Stimulated activated CD4-positive, alpha-beta T cell treated with anti-CD3 and anti-CD28 coated beads, Interleukin-15, amount 100 ng/mL, for 1 hour (primary cell): ENCODE results near the gene NELFA.

Experiments used
- DNase-seq, 2 donors: peaks; one replicate each; pipeline ENCODE4 v3.0.0-alpha.2; 2020; ENCODE audit warnings: low read depth in 1 of 2, low spot score in 1 of 2

NELFA gene

GRCh38 chr4:1967512-1968149 is 41.1 kb downstream of the NELFA start:
- no peak for DNase-seq

DNA sequence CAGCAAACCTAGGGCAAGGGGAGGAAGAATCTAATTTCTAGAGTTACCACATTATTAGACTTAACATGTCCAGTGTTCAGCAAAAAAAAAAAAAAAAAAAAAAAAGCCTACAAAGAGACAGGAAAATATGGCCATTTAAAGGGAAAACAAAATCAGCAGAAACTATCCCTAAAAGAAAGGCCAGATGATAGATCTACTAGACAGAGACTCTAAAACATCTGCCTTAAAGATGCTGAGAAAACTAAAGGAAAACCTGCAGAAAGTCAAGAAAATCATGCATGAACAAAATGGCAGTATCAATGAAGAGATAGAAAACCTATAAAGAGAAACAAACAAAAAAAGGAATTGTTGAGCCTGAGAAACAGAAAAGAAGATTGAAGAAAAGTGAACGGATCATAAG is 43.8 kb downstream of the NELFA start:
- DNase-seq = no peak

DNA sequence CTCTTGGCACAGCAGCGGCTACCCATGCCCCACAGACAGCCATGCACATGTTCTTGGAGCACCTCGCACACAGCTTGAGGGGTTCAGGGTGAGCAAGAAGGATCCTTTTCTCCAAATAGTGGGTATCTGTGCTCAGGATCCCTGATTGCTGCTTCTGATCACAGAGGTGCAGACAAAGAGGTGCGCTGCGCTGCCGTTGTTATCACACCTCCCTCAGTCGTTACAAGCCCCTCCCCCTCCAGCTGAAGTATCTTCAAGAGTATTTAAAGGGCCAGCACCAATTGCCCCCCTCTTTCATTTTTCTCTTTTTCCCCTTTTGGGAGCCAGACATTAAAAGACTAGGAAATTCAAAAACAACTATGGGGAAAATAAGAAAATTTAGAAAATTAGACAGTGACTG is 44.3 kb downstream of the NELFA start:
- DNase-seq = no peak

- DNase-seq = no peak
These were observed 45.8 kb downstream of the NELFA start for GRCh38 chr4:1962980-1963379.

GRCh38 chr4:1961563-1961962 is 47.2 kb downstream of the NELFA start:
- DNase-seq = no peak

DNA sequence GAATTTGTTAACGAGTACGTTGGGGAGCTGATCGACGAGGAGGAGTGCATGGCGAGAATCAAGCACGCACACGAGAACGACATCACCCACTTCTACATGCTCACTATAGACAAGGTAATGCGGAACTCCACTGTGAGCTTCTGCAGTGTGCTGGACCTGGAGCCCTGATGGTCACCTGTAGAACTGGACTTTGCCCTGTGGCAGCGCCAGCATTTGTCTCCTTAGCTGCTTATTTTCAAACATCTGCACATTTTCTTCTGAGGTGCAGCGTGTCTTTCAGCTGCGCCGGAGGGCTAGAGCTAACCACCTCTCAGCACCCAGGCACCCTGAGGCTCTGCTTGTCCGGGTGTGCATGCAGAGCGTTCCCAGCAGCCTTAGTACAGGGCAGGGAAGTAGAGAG is 47.7 kb downstream of the NELFA start:
- no peak for DNase-seq

GRCh38 chr4:1960170-1960825 is 48.5 kb downstream of the NELFA start:
- no peak for DNase-seq

DNA sequence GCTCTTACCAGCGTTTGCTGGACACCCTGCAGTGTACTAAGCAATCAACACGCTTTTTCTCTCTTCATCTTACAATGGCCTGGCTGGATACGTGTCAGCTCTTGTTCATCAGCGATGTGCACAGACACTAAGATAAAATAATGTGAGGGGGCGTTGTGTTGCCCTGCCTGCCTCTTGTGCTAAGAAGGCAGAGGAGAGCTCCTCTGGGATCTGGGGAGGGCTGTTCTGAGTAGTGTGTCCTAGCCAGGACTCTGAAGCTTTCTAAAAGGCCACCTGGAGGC is 49.7 kb downstream of the NELFA start:
- no peak for DNase-seq

- DNase-seq = no peak
These were observed 50.3 kb downstream of the NELFA start for GRCh38 chr4:1958276-1959103.

DNA sequence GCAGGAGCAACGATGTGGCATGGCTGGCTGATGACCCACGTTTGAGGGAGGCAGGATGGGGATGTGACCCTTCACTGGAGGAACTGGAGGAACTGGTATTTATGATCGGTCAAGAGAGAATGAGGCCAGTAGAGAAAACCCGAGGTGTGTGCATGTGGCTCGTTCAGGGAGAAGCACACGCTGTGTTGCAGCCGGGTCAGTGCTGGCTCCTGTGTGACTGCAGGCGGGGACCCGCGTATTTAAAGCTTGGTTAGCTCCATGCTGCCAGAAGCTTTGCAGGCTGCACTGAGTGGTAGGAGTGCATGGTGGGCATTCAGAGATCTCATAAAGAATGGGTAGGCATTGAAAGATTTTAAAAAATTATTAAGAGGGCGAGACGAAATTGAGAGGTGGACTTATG is 52.1 kb downstream of the NELFA start:
- DNase-seq = no peak

- no peak for DNase-seq
These were observed 55.4 kb downstream of the NELFA start for GRCh38 chr4:1953335-1953734.

- no peak for DNase-seq
These were observed 56.1 kb downstream of the NELFA start for GRCh38 chr4:1952719-1953118.

GRCh38 chr4:1952058-1952700 is 56.6 kb downstream of the NELFA start:
- no peak for DNase-seq

DNA sequence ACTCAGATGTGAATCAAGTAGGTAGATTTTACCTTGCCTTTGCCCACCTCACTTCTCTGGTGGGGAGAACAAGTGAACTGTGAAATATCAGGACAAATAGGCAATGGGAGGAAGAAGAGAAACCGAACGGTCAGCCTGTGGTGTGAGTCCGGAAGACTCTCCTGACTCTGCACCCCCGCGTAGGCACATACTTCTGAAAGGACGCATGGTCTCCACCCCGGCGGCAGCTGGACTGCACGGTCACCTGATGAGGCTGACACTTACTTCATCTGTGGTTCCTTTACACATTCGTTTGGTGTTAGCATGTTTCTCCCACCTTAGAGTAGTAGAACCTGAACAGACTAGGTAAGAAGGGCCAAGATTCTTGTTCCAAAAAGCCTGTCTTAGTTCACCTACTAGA is 58.4 kb downstream of the NELFA start:
- DNase-seq = no peak

DNA sequence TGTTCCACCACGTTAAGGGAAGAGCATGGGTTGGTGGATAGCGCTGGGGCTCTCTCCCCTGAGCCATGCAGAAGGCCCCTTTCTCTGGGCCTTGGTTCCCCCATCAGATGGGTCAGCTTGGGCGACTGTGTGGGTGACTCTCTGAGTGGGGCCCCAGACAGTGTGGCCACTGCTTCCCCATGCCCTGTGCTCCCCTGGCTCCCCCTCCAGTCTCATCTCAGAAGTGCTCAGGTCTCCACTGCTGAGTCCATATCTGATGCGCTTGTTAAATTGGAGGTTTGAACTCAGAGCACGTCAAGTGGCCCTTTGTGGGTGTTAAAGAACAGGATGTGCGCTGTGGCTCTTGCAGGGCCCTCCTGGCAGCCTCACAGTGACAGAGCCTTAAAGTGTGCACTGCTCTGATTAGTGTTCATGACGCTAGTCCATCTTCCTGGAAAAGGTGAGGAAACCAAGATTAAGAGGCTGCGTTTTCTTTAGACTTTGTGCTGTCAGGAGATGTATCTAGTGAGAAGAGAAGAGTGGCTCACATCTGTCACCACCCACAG is 59.8 kb downstream of the NELFA start:
- no peak for DNase-seq

GRCh38 chr4:1948232-1948631 is 60.5 kb downstream of the NELFA start:
- no peak for DNase-seq

DNA sequence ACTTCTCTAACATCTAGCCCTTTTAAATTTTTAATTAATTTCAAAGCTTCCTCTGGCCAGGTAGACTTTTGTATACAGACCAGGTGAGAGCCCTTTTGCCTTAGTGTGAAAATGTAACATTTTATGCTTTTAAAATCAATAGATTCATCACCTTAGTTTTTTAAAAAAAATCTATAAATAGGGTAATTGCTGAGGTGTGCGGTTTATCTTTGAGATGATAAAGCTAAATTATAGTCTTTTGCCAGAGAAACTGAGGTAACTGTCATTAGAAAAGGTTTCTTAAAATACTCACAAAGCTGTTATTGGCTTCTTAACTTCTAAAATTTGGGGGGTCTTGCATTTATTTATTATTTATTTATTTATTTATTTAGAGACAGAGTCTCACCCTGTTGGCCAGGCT is 62.9 kb downstream of the NELFA start:
- no peak for DNase-seq

DNA sequence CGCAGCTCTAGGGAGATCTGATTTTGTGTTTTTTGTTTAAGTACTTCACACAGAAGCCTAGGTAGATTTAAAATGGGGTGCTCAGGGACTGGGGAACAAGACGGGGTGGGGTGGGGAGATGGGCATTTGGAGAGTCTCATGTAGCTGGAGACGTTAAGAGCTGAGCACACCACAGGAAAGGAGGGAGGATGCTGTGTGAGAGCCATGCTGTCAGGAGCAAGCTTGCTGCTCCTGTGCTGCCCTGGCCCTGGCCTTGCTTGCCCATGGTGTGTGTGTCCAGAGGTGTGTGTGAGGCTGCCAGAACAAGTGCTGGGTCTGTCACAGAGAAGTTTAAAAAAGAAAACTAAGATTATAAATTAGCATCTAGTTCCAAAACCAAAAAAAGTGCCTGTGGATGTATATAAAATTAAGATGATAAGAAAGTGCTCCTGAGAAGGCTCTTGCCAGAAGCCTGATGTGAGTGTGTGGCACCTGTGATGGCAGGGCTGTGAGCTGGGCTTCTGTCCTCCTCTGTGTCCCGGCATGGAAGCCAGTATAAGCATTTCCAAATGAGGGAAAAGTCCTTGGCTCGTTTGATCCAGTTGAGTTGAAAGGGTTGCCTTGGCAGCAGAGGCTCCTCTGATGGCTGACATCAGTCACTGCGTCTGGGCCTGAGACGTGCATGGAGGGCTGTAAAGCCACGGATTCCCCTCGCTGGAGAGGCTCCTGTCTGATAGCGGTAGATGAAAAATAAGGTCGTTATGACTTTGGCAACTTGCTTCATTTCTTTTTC is 63.5 kb downstream of the NELFA start:
- DNase-seq = no peak

DNA sequence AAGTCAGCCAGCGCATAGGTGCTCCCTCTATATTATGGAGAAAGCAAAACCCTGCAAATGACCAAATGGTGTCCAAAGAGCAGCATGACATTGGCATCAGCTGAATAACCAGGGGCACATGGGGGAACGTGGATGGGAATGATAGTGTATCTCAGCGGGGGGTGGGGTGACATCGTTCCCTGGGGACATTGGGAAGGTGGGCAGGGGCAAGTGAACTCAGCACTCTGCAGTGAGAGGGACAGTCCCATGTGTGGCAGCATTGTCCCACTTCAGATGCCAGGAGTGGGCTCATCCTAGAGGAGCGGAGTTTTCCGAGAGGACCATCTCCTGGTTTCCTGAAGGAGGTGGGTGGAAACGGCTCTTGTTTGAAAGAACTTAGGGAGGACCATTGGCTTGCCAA is 64.8 kb downstream of the NELFA start:
- DNase-seq = no peak

GRCh38 chr4:1940566-1940965 is 68.2 kb downstream of the NELFA start:
- no peak for DNase-seq
